Dendritic cell treated with granulocyte-macrophage colony-stimulating factor and Interleukin-4, amounts not matched to agents 40 ng/mL and 50 ng/mL, for 4 days (primary cell): ENCODE measurements around the gene HELZ2.

Experiments
- H3K27ac Mint-ChIP-seq: one replicate; pipeline ENCODE4 v1.8.0; 2022; ENCODE audit warnings: mild to moderate bottlenecking, mixed read lengths
- H3K27me3 Mint-ChIP-seq: one replicate; pipeline ENCODE4 v1.8.0; 2022; ENCODE audit warnings: mild to moderate bottlenecking, mixed read lengths
- H3K36me3 Mint-ChIP-seq: one replicate; pipeline ENCODE4 v1.8.0; 2022; ENCODE audit warnings: low read depth, mixed read lengths
- H3K4me1 Mint-ChIP-seq: one replicate; pipeline ENCODE4 v1.8.0; 2022; ENCODE audit warnings: low read depth, mixed read lengths
- H3K4me3 Mint-ChIP-seq: one replicate; pipeline ENCODE4 v1.8.0; 2022; ENCODE audit warnings: mild to moderate bottlenecking, moderate library complexity, mixed read lengths
- H3K9me3 Mint-ChIP-seq: one replicate; pipeline ENCODE4 v1.8.0; 2022; ENCODE audit warnings: mixed read lengths
- intact Hi-C: fragments of 100-400 bp; cut with micrococcal nuclease; formaldehyde crosslinking; loops from one replicate; pipeline ENCODE4 v1.15.0; 2022

HELZ2 gene

DNA sequence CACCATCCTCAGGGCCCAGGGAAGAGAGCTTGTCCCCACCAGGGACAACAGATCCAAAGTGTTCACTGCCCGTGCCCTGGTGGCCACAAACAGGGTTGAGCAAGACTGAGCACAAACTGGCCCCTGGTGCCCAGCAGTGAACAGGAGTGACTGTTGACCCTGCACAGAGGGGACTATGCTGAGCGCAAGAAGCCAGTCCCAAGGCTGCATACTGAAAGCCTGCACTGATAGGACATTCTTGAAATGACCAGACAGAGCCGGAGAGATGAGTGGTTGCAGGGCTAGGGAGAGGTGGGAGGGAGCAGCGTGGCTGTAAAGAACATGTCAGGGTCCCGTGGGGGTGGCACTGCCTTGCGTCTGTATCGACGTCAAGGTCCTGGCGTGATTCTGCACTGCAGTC, 23.0 kb downstream of the HELZ2 start:
- Mint-ChIP-seq H3K27me3 (peaks cover 93% of the 10 kb centered on the region), H3K27ac (no peak overlapping the region), H3K36me3 (no peaks in the 10 kb centered on the region), H3K9me3 (no peaks in the 10 kb centered on the region), H3K4me1 (peaks cover 11% of the 10 kb centered on the region), H3K4me3 (no peak overlapping the region)
- intact Hi-C loops: no loop called here

DNA sequence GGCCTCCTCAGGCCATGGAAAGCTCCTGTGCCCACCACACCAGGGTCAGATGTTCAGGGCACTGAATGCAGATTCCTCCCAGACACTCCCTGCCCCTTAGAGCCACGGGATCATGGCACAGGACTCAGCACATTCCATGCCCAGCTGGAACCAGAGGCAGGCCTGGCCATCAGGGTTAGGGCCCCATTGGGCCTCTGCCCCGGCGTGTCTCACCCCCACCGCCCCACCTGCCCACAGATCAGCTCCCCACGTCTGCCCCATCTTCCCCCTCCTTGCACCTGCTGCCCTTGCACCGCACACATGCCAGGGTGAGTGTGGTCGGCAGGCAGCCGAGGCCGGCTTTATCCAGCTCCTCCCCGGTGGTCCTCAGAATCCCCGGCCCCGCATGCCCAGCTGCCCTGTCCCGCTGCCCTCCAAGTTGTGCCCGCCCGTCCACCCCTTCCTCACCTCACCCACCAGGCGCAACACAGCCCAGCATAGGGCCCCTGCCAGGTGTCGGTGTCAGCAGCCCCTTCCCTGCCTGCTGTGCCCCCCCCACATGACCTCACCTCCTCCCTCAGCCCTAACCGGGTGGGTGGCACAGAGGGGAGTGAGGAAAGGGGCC, 24.3 kb downstream of the HELZ2 start:
- Mint-ChIP-seq H3K27ac (peak overlapping the region; percentile 16), H3K27me3 (peaks cover 92% of the 10 kb centered on the region), H3K36me3 (no peaks in the 10 kb centered on the region), H3K4me3 (no peak overlapping the region), H3K4me1 (peaks cover 17% of the 10 kb centered on the region), H3K9me3 (no peaks in the 10 kb centered on the region)
- intact Hi-C loops: no loop called here

DNA sequence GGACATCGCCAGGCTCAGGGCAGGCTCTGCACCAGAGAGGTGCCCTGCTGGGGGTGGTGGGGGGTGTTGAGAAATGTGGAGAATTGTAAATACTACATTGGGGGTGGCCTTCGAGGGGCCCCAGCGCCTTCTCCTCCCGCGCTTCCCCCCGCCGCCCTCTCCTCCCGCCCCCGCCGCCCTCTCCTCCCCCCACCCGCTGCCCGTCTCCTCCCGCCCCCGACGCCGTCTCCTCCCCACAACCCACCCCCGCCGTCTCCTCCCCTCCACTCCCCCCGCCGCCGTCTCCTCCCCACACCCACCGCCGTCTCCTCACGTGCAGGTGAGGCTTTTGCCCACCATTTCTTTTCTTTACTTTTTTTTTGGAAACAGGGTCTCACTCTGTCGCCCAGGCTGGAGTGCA, 25.0 kb downstream of the HELZ2 start:
- Mint-ChIP-seq H3K27ac (no peak overlapping the region), H3K4me3 (no peak overlapping the region), H3K36me3 (no peaks in the 10 kb centered on the region), H3K4me1 (peaks cover 17% of the 10 kb centered on the region), H3K27me3 (peaks cover 90% of the 10 kb centered on the region), H3K9me3 (no peaks in the 10 kb centered on the region)
- intact Hi-C loops: no loop called here

DNA sequence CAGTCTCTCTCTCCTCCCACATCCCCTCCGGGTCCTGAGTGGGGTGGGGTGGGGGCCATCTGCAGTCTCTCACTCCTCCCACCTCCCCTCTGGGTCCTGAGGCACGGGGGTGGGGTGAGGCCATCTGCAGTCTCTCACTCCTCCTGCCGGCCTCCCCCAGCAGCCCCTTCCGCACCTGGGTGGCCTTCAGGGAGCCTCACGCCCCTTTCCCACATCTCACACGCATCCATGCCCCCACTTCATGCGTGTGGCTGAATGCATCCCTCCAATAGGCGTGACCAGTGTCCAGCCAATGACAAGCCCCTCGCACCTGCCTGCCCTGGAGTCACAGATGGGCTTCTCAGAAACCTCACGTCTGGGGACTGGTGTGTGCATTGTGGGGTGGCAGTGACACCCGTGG, 25.5 kb downstream of the HELZ2 start:
- Mint-ChIP-seq H3K36me3 (no peaks in the 10 kb centered on the region), H3K27me3 (peaks cover 90% of the 10 kb centered on the region), H3K4me3 (no peak overlapping the region), H3K27ac (no peak overlapping the region), H3K4me1 (peaks cover 17% of the 10 kb centered on the region), H3K9me3 (no peaks in the 10 kb centered on the region)
- intact Hi-C loops: no loop called here

DNA sequence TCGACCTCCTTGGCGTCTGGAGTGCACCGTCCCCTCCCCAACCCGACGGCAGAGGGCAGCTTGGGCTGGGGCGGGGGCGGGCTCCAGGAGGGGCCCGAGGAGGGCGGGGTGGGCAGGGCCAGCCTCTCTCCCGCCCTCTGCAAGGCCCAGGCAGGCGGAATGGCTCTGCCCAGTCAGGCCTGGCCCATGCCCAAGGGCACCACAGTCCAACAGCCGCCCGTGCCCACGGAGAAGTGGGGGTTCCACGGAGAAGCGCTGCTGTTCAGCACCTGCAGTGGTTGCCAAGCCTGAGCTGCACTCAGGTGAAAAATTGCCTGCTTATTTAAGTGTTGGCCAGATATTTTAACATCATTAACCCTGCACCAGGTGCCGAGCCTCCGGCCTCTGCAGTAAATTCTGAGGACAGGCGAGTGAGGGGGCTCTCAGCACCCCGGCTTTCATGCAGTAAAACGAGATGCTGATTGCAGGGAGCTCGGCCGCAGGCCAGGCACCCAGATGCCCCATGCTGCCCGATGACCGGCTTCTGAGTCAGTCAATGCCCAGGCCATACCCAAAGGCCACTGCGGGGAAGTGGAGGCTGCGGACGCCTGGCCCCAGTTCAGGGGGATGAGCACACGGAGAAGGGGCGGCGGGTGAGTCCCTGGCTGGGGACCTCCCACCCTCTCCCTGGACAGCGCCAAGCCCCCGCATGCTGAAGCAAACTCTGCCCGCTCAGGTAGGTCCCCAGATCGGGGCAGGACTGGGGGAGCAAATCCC, 26.1 kb downstream of the HELZ2 start, which contains the start of gene SRMS:
TSS of gene SRMS (minus strand) at position 25 of the 756 bp plus-strand sequence. CDS start 286 bp downstream, outside the sequence.
- Mint-ChIP-seq H3K4me1 (peaks cover 12% of the 10 kb centered on the region), H3K27me3 (peaks cover 88% of the 10 kb centered on the region), H3K4me3 (no peak within 1 kb of the TSS), H3K27ac (no peak within 1 kb of the TSS), H3K36me3 (no peaks in the 10 kb centered on the region), H3K9me3 (no peaks in the 10 kb centered on the region)
- intact Hi-C loops: no loop called here

DNA sequence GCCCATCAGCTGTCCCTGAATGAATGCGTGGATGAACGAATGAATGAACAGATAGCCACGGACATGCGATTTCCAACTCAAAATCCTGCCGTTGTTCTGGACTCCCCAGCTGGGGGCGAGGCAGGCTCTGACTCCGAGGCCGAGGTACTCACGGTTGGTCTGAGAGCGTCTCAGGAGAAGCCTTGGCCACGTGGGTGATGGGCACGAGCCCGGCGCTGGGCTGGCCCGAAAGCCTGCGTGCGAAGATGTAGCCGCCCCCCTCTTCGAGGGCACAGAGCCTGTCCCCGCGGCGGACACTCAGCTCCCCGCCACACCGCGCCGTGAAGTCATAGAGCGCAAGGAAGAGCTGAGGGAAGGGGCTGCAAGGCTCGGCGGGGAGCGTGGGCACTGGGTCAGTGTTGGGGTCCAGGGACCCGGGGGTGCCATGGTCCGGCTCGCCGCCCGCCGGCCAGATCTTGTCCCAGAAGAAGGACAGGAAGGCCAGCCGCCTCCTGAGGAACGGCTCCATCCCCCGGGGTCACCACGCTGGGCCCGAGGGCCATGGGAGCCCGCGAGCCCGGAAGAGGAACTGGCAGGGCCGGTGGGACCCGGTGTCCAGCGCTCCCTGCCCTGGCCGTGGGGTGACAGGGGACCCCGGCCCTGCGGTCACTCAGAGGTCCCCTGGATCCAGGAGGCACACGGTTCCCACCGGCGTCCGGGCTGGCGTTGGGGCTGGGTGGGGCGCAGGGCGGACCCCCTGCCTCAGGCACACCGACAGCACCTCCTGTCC, 26.9 kb downstream of the HELZ2 start:
- Mint-ChIP-seq H3K4me1 (peaks cover 5% of the 10 kb centered on the region), H3K9me3 (no peaks in the 10 kb centered on the region), H3K27ac (no peak overlapping the region), H3K27me3 (peaks cover 85% of the 10 kb centered on the region), H3K4me3 (no peak overlapping the region), H3K36me3 (no peaks in the 10 kb centered on the region)
- intact Hi-C loops: no loop called here

DNA sequence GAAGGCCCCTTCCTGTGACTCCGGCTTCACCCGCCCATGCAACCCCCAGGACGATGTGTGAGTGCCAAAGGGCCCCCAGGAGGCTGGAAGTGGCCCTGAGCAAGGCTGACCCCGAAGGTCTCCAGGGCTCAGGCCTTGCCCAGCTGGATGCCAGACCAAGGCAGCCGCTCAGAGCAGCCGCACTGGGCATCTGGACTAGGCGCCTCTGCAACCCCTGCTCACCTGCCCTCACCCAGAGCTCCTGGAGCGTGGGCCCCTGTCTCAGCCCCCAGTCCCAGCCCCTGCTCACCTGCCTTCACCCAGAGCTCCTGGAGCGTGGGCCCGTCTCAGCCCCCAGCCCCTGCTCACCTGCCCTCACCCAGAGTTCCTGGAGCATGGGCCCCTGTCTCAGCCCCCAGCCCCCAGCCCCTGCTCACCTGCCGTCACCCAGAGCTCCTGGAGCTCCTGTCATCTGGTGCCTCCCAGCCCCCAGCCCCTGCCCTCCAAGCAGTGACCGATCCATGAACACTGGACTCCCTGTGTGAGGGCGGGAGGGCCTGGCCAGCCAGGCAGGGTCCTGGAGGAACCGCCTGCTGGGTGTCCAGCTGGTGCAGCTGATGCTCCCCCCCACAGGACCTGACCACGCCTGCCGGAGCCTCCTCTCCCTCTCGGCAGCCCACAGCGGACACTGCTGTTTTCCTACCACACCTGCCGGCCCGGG, 27.6 kb downstream of the HELZ2 start:
- peaks cover 5% of the 10 kb centered on the region for H3K4me1 Mint-ChIP-seq
- H3K27me3 Mint-ChIP-seq: peaks cover 84% of the 10 kb centered on the region
- H3K27ac Mint-ChIP-seq: no peak overlapping the region
- H3K36me3 Mint-ChIP-seq: no peaks in the 10 kb centered on the region
- no peaks in the 10 kb centered on the region for H3K9me3 Mint-ChIP-seq
- intact Hi-C loops: no loop called here
- no peak overlapping the region for H3K4me3 Mint-ChIP-seq

DNA sequence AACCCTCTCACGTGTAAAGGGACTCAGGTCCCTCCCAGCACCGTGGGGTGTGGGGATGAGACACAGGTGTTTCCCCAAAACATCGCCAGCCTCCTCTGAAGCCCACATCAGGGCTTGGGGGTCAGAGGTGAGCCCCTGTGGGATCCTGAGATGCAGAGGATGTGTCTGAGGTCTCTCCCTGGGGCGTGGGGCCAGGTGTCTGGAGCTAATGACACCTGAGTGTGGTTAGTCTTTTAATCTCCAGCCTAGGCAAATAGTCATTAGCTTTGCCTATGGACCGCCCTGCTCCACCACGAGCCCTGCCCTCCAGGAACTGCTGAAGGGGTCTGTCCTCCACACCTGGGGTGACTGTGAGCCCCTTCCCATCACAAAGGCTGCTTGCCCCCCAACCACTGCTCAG, 28.2 kb downstream of the HELZ2 start:
- intact Hi-C loops: no loop called here
- Mint-ChIP-seq H3K9me3 (no peaks in the 10 kb centered on the region), H3K27ac (no peak overlapping the region), H3K27me3 (peaks cover 82% of the 10 kb centered on the region), H3K4me3 (no peak overlapping the region), H3K4me1 (peaks cover 5% of the 10 kb centered on the region), H3K36me3 (no peaks in the 10 kb centered on the region)

DNA sequence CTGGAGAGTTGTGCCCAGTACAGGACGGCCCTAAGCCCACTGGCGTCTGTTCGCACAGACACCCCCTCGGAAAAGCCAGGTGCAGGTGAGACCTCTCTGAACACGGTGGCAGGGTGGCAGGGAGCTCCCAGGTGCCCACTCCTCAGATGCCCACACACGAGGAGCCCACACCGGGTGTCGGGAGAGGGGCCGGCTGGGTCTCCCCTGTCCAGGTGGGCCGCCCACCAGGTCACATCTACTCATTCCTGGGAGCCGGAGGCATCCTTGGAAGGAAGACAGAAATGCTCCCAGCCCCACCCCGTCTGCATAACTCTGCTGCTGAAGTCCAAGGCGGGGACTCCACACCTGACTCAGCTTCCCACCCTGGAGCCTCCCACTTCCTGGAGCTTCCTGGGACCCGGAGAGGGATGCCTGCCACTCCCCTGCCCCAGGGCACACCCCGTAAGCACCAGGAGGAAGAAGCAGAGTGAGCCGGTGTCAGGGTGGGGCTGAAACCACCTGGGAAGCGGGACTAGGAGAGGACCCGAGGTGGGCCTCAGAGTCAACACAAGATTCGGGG, 29.0 kb downstream of the HELZ2 start:
- Mint-ChIP-seq H3K9me3 (no peaks in the 10 kb centered on the region), H3K36me3 (no peaks in the 10 kb centered on the region), H3K27me3 (peaks cover 82% of the 10 kb centered on the region), H3K4me1 (peaks cover 5% of the 10 kb centered on the region), H3K27ac (no peak overlapping the region), H3K4me3 (no peak overlapping the region)
- intact Hi-C loops: no loop called here

DNA sequence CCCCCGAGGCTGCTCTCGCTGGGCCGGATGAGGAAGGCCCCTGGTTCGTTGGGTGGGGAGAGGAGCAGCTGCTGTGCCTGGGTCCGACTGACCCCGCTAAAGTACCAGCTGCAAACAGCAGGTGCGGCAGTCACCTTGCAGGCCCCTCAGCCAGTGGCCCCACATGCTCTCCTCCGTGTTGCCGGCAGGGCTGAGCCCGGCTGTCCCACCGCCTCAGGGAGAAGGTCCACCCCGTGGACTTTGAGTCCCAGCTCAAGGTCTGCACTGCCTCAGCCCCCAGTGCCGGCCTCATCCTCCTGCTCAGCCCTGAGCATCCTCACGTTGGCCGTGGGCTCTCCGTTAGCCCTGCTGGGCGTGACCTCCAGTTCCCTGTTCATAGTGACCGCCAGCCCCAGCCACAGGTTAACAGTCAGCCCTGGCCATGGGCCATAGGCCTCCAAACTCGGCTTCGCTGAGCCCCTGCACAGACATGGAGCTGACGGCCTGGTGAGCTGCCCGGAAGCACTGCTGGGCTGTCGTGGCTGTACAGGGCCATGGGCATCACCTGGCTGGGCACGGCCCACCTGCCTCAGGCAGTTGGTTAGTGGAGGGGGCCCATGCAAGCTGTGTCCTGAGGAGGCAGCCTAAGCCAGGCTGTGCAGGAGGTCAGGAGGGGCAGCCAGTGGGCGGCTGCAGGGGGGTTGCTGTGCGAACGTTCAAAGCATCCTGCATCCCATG, 29.6 kb downstream of the HELZ2 start:
- Mint-ChIP-seq H3K27ac (no peak overlapping the region), H3K27me3 (peaks cover 82% of the 10 kb centered on the region), H3K4me1 (peaks cover 5% of the 10 kb centered on the region), H3K36me3 (no peaks in the 10 kb centered on the region), H3K4me3 (no peak overlapping the region), H3K9me3 (no peaks in the 10 kb centered on the region)
- intact Hi-C loops: no loop called here

DNA sequence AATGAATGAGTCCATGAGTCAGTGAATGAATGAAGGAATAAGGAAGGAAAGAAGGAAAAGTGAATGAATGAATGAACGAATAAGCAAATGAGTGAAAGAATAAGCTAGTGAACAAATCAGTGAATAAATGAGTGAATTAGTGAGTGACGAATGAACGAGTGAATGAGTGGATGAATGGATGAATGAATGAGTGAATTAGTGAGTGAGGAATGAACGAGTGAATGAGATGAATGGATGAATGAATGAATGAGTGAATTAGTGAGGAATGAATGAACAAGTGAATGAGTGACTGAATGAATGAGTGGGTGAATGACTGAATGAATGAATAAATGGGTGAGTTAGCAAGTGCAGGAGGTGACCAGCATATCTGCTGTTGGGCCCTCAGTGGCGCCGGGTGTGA, 30.3 kb downstream of the HELZ2 start:
- Mint-ChIP-seq H3K27me3 (peaks cover 82% of the 10 kb centered on the region), H3K36me3 (no peaks in the 10 kb centered on the region), H3K4me1 (peaks cover 5% of the 10 kb centered on the region), H3K9me3 (no peaks in the 10 kb centered on the region), H3K27ac (no peak overlapping the region), H3K4me3 (no peak overlapping the region)
- intact Hi-C loops: no loop called here

DNA sequence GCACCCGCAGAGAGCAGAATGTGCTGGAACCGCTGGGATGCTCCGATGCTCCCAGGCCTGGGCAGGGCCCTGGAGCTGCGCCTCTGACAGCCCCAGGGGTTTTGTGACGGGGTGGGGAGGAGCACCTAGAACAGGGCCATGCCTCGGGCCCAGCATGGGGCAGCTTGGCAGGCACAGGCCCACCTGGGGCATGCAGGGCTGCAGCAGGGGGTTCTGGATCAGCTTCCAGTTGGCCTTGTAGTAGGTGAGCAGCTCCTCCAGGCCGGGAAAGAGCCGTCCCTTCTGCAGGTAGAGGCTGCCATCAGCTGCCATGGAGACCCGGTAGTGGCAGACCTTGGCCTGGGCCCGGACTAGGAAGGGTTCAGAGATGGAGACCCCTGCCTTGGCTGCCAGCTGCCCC, 30.9 kb downstream of the HELZ2 start:
- Mint-ChIP-seq H3K4me3 (no peak overlapping the region), H3K27ac (no peak overlapping the region), H3K4me1 (peaks cover 7% of the 10 kb centered on the region), H3K36me3 (no peaks in the 10 kb centered on the region), H3K27me3 (peaks cover 76% of the 10 kb centered on the region), H3K9me3 (no peaks in the 10 kb centered on the region)
- intact Hi-C loops: no loop called here

DNA sequence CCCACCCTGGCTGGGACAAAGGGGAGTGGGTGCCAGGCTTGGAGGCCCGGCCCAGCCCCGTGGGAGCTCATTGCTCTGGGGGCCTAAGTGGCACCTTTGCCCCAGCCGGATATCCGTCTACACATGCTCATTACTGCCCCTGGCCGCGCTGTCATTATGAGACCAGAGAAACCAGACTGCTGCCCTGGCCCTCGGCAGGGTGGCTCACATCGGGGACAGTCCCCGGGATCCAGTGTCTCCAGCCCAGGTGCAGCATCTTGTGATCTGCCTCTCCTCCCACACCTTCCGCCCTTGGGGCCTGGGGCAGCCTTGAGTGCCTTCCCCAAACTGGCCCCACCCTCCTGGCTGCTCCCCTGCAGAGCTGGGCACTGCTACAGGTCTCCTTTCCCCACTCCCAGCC, 31.3 kb downstream of the HELZ2 start:
- Mint-ChIP-seq H3K4me3 (no peak overlapping the region), H3K36me3 (no peaks in the 10 kb centered on the region), H3K4me1 (peaks cover 11% of the 10 kb centered on the region), H3K27me3 (peaks cover 72% of the 10 kb centered on the region), H3K27ac (no peak overlapping the region), H3K9me3 (no peaks in the 10 kb centered on the region)
- intact Hi-C loops: no loop called here
